HG02840 (cell line): ENCODE measurements around the gene DNAJC5.
A peak's percentile ranks its signal among the peaks of the same experiment; 100 is the strongest.
"Not testable (repeated sequence)": the region's sequence is repeated elsewhere in the genome, so short reads cannot be mapped to it uniquely, and the experiment has no call there.

Experiments
- ATAC-seq: cut with Tn5 transposase; IDR thresholded peaks from one replicate; pipeline ENCODE4 v1.9.1; 2021; ENCODE audit warnings: mild to moderate bottlenecking, moderate library complexity, moderate number of reproducible peaks; ENCODE audit not compliant: unreplicated experiment, low FRiP score

The DNAJC5 gene

GRCh38 chr20:63894358-63895201, at the start of gene DNAJC5:
DNAJC5 (plus strand) TSS chr20:63895126; CDS start chr20:63928346, 33,220 bp downstream.
- peak; percentile 73 for ATAC-seq

DNA sequence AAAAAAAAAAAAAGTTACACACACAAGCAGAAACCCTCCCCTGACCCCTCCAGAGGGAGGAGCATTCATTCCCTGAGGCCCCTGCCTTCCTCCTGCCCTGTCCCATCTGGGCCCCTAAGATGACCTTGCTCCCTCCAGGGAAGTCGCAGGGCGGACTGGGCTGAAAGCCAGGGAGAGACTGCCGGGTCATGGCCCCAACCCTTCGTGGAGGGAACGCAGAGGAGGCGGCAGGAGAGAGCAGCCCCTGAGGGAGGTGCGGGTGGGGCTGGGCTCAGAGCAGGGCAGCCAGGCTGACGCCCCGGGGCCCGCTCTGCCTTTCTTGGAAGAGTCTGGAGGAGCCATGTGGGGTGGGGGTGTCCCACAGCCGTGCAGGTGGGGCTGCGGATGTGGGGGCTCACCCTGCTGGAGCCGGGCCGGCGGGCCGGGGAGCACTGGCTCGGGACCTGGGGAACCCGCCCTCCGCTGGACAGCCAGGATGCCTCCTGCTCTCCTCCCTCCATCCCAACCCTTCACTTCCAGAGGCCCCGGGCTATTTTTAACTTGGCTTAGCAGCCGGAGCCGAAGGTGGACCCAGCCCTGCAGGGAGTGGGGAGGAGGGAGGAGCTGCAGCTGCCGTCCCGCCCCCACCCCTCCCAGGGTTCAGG, 48.7 kb upstream of the DNAJC5 start:
- ATAC-seq = no peak

- ATAC-seq = no peak
These were observed 48.1 kb upstream of the DNAJC5 start for GRCh38 chr20:63846888-63847236.

DNA sequence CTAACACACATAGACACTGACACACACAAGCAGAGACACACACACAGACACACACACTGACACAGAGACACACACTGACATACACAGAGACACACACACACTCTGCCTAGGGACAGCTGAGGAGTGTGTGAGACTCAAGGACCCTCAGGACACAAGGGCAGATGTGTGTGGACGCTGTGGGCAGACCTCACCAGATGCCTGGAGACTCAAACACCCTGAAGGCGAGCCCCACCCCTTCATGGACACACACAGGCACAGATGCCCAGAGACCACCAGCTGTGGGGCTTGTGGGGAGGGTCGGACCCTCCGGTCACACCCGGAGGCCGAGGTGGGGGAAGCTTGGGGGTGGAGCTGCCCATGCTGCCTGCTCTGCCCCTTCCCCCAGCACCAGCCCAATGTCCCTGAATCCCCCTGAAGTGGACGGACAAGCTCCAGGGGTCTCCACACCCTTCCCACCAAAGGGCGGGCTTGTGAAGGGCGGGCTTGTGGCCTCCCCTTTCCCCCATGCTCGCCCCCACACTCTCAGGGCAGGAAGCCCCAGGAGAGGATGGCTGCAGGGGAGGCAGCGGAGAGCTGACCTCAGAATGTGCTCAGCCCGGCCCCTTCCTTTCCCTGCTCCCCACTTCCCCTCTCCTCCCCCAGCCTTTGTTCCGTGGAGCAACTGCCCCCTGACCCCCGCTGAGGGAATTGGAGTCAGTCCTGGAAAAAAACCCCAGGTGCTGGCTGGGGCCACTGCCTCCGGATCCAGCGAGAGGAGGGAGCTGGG, 47.5 kb upstream of the DNAJC5 start:
- ATAC-seq = no peak

DNA sequence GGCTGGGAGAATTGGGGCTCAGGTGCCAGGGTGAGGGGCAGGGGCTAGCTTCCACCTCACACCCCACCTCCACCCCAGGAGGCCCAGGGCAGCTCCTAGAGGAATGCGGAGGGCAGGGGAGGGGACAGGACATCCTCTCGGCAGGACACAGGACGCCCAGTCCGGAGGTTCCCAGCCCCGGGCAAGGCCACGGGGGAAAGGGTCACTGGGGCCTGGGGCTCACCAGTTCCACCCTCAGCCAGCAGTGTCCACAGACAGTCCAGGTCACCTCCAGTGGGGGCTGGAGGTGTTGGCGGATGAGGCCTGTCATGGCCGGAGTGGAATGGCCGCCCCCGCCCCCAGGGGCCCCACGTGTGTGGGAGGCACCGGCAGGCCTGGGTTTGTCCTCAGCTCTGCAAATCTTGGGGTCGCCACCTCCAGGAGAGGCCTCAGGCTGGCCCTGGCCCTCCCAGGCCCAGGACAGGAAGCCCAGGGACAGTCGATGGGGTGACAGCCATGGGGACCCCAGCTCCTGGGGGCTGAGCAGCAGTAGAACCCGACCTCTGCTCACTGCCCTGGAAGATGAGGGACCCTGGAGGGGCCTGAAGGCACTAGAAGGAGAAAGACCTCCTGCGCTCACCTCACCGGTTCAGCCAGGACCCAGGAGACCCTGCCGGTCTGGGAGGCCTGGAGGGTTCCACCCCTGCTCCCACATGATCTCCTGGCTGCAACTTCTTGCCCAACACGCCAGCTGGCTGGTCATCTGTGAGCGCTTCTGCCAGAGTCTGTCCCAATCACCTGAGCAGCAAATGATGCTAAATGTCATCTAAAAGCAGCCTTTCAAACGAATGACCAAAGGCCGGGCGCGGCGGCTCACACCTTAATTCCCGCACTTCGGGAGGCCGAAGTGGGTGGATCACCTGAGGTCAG, 46.7 kb upstream of the DNAJC5 start:
- ATAC-seq = no peak

- ATAC-seq = peak; percentile 74
These were observed 44.0 kb upstream of the DNAJC5 start for GRCh38 chr20:63850689-63851547.

GRCh38 chr20:63851548-63851943, 43.4 kb upstream of the DNAJC5 start:
- not testable (repeated sequence) for ATAC-seq

DNA sequence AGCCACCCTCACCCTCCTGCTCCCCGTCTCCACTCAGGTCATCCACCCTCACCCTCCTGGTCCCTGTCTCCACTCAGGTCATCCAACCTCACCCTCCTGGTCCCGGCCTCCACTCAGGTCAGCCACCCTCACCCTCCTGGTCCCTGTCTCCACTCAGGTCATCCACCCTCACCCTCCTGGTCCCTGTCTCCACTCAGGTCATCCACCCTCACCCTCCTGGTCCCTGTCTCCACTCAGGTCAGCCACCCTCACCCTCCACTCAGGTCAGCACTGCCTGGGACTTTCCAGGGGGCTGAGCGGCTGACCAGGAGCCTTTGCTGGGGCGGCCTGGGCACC, 41.2 kb upstream of the DNAJC5 start:
- ATAC-seq = not testable (repeated sequence)

- no peak for ATAC-seq
These were observed 40.7 kb upstream of the DNAJC5 start for GRCh38 chr20:63854069-63854765.

- no peak for ATAC-seq
These were observed 40.1 kb upstream of the DNAJC5 start for GRCh38 chr20:63854766-63855362.

DNA sequence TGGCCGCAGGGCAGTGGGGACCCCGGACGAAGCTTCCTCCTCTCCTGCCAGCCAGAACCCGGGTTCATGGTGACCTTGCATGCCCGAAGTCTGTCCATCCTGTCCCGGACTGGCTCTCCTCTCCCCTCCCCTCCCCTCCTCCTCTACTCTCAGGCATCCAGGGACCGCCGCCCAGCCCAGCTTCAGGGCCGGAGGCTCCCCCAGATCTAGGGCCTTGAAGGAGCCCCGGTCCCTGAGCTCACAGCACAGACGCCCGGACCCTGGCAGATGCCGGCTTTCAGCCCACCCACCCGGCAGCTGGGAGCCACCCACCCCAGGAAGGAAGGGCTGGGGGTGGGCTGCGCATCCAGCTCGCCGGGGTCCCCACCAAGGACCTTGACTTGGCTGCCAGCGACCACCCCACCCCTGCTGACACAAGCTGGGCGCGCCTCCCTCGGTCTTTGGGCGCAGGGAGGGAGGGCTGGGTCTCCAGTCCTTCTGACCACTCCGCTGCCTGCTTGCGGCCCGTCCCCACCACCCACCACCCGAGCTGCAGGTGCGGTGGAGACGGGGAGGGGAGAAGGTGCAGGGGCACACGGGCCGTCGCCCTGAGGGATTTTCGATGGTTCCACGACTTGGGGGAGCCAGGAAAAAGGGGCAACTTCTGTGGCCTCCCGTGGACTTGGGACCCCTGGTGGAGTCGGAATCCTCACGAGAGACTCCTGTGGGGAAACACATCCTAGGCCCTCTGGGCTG, 39.4 kb upstream of the DNAJC5 start:
- no peak for ATAC-seq

GRCh38 chr20:63856098-63856511, 38.8 kb upstream of the DNAJC5 start:
- ATAC-seq = no peak

- ATAC-seq = no peak
These were observed 37.0 kb upstream of the DNAJC5 start for GRCh38 chr20:63857764-63858392.

GRCh38 chr20:63858393-63859165, 36.3 kb upstream of the DNAJC5 start:
- no peak for ATAC-seq

- ATAC-seq = no peak
These were observed 35.7 kb upstream of the DNAJC5 start for GRCh38 chr20:63859166-63859699.

- no peak for ATAC-seq
These were observed 34.4 kb upstream of the DNAJC5 start for GRCh38 chr20:63860325-63861051.
